ENCODE results near the gene DPY19L1. TPM values are rescaled to one million over a fixed set of nuclear protein-coding genes. Genes with fewer than 3 reads are reported as not detected.

DPY19L1 gene
- total and polyA plus RNA-seq, 10 donors, result 4.8 to 41.6 (median 28.3) TPM

DNA sequence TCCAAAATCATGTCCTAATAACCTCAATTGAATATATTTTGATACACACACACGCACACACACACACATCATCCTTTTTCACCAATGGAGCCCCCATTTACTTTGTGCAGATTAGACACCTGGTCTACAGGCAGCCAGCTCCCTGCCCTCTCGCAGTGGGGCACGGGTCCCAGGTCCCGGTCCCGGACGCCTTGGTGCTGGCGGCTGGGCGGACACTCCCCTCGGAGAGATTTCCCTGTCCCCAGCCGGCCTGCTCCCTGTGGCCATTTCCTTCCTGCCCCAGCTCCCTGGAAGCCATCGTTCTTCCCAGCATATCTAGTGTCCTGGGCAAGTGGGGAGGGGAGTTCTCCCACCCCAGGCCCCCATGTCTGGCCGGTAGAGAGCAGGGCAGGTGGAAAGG, 14.6 kb downstream of the DPY19L1 start:
- intact Hi-C loops (cut with DNase I; ENCODE audit: low total_unique reads), result no loop called here

GRCh38 chr7:35021445-35021844, 15.8 kb downstream of the DPY19L1 start:
- intact Hi-C loops (cut with DNase I; ENCODE audit: low total_unique reads), result no loop called here
- Histone ChIP-seq H3K36me3 (peaks cover 0 to 12% (median 3%) of the 10 kb centered on the region in 6 donors), H3K4me3 (no peak overlapping the region), H3K9me3 (no peaks in the 10 kb centered on the region), H3K27me3 (replicated peaks in 1 of 7) (no peaks in the 10 kb centered on the region), H3K27ac (no peak overlapping the region), H3K4me1 (peaks cover 0 to 9% (median 0%) of the 10 kb centered on the region in 6 donors)
- TF ChIP-seq POLR2A (IDR thresholded peaks at IDR 0.05) (no peak), POLR2AphosphoS5 (IDR thresholded peaks at IDR 0.05) (no peak), CTCF (IDR thresholded peaks at IDR 0.05 in 8 of 11, conservative IDR thresholded peaks at IDR 0.05 in 3 of 11) (no peak)
- no peak for DNase-seq

More for the DNA sequence above, 14.6 kb downstream of the DPY19L1 start:
- Histone ChIP-seq H3K9me3 (no peaks in the 10 kb centered on the region), H3K4me1 (peaks cover 0 to 9% (median 0%) of the 10 kb centered on the region in 6 donors), H3K36me3 (peaks cover 0 to under 1% (median 0%) of the 10 kb centered on the region in 6 donors), H3K27me3 (replicated peaks in 1 of 7) (no peaks in the 10 kb centered on the region), H3K27ac (no peak overlapping the region), H3K4me3 (no peak overlapping the region)
- TF ChIP-seq CTCF (IDR thresholded peaks at IDR 0.05 in 8 of 11, conservative IDR thresholded peaks at IDR 0.05 in 3 of 11) (no peak), POLR2A (IDR thresholded peaks at IDR 0.05) (no peak), POLR2AphosphoS5 (IDR thresholded peaks at IDR 0.05) (no peak)
- DNase-seq, result no peak
- 88 to 96% (median 92%) methylated on average over 12 of the region's 12 CpGs for WGBS, 5 donors

DNA sequence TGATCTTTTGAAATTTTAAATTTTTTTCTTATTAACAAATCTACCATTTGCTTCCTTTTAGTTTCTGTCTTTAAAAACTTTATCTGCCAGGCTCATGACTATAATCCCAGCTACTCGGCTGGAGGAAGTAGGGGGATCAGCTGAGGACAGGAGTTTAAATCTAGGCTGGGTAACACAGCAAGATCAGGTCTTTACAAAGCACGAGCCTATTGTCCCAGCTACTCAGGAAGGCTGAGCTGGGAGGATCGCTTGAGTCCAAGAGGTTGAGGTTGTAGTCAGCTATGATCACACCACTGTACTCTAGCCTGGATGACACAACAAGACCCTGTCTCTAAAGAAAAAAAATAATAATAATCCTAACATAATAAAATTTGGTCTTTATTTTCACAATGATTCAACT, 17.5 kb downstream of the DPY19L1 start:
- Histone ChIP-seq H3K9me3 (no peaks in the 10 kb centered on the region), H3K27me3 (replicated peaks in 1 of 7) (no peaks in the 10 kb centered on the region), H3K36me3 (peaks cover 0 to 29% (median 4%) of the 10 kb centered on the region in 6 donors), H3K4me3 (no peak overlapping the region), H3K4me1 (peaks cover 0 to 9% (median 0%) of the 10 kb centered on the region in 6 donors), H3K27ac (no peak overlapping the region)
- 79 to 90% (median 85%) methylated on average over 3 of the region's 3 CpGs for WGBS, 5 donors
- intact Hi-C loops (cut with DNase I; ENCODE audit: low total_unique reads), result no loop called here
- no peak for TF ChIP-seq POLR2A (IDR thresholded peaks at IDR 0.05)
- TF ChIP-seq CTCF (IDR thresholded peaks at IDR 0.05 in 8 of 11, conservative IDR thresholded peaks at IDR 0.05 in 3 of 11), result no peak
- no peak for TF ChIP-seq POLR2AphosphoS5 (IDR thresholded peaks at IDR 0.05)
- no peak for DNase-seq

GRCh38 chr7:35019179-35019729, 18.0 kb downstream of the DPY19L1 start:
- Histone ChIP-seq H3K4me3 (no peak overlapping the region), H3K27ac (no peak overlapping the region), H3K27me3 (replicated peaks in 1 of 7) (no peaks in the 10 kb centered on the region), H3K4me1 (peaks cover 0 to 9% (median 0%) of the 10 kb centered on the region in 6 donors), H3K9me3 (no peaks in the 10 kb centered on the region), H3K36me3 (peaks cover 0 to 32% (median 4%) of the 10 kb centered on the region in 6 donors)
- intact Hi-C loops (cut with DNase I; ENCODE audit: low total_unique reads), result no loop called here
- 87 to 93% (median 92%) methylated on average over 2 of the region's 2 CpGs for WGBS, 5 donors
- no peak for DNase-seq
- no peak for TF ChIP-seq POLR2A (IDR thresholded peaks at IDR 0.05)

All from spleen (tissue), 11 donors.